GM21447 (cell line): ENCODE data around the gene SMARCAD1.

Experiments
- ATAC-seq: cut with Tn5 transposase; IDR thresholded peaks from one replicate; pipeline ENCODE4 v1.9.1; 2021; ENCODE audit not compliant: unreplicated experiment

Gene SMARCAD1

DNA sequence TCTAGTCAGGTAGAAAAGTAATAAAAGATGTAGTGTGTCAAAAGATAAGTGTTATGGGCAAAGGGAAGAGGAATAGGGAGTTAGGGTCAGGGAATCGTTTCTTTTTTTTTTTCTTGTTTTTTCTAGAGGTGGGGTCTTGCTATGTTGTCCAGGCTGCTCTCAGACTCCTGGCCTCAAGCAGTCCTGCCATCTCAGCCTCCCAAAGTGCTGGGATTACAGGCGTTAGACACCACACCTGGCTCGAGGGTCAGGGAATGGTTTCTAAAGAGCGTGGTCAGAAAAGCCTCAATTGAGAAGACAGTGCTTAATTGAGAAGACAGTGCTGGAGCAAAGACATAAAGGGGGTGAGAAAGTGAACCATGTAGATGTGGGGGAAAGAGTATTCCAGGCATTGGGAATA lies 19.1 kb downstream of the SMARCAD1 start:
- no peak for ATAC-seq

DNA sequence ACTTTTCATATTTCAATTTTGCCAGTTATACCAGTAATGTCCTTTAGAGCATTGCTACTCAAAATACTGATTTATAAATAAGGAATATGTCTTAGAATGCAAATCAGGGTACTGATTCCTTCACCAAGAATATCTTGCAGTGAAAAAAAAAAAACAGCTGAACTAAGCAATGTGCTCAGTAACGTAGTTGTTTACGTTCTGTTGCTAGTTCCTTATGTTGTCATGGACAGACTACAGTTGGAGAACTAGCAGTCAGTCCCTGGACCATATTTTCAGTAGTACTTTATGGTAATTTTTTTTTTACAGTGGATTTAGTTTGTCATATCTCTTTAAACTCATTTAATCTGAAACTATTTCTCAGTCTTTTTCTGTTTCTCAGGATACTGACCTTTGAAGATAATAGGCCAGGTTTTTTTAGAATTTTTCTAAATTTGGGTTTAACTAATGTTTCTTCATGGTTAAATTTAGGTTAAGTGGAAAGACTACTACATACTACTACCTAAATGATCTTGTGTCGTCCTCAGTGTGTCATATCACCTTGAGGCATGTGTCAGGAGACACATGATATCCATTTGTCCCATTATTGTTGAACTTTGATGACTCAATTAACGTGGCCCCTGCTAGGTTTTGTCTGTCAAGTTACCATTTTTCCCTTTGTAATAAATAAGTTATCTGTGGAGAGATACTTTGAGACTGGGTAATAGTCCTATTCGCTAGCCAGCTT lies 21.0 kb downstream of the SMARCAD1 start:
- ATAC-seq, result no peak

DNA sequence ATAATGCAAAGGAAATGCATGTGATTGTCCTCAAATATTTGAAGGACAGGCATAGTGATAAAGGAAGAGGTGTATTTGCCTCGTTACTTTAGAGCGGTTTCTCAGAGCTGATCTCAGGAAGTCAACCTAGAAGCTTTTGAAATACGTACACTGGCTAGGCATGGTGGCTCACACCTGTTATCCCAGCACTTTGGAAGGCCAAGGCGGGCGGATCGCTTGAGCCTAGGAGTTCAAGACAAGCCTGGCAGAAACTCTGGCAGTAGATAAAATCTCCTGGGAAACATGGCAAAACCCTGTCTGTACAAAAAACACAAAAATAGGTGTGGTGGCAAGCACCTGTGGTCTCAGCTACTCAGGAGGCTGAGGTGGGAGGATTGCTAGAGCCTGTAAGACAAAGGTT lies 24.9 kb downstream of the SMARCAD1 start:
- no peak for ATAC-seq

DNA sequence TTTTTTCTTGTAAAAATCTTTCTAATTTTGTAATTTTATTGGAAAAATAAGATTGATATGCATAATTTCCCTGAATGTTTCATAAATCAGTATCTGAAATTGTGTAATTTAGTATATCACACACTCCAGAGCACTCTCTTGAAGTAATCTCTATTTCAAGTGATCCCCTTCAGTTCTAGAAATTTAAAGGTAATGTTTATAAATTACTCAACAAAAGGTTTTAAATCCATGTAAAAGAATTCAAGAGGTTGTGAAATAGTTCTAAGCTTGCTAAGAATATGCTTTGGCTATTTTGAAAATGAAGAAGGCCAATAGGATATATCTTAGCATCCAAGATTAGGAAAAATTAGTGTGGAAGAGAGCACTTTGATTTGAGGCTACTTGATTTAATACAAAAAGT lies 28.2 kb downstream of the SMARCAD1 start:
- ATAC-seq, result no peak

DNA sequence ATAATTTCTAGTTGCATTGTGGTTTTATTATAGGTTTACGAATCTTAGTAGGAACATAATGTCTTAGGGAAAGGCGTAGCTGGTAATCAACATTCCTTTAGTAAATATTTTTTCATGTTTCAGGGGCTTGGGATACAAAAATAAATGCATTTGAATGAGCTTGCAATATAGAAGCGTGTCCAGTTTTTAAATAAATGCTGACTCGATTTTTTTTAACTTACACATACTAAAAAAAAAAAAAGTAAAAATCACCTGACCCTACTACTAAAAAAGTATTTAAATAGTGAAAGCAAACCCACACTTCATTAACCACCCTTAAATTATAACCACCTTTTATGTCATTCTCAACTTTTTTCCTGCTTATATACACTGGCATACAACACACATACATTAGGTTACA lies 29.6 kb downstream of the SMARCAD1 start:
- no peak for ATAC-seq

DNA sequence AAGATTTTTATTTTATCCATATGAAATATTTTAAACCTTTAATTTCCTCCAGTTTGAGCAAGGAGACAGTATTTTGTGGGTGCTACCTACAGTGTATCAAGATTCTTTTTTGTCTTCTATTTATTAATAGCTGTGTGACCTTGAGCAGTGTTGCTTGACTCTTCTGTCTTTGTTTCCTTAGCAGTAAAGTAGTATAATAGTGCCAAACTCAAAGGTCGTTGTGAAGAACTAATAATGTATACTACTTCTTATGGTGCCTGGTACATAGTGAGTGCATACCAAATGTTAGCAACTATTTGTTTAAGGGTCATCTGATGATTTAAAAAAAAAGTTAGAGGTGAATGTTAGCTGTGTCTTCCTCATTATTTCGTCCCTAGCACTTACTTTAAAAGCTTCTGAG lies 30.5 kb downstream of the SMARCAD1 start:
- ATAC-seq, result no peak

DNA sequence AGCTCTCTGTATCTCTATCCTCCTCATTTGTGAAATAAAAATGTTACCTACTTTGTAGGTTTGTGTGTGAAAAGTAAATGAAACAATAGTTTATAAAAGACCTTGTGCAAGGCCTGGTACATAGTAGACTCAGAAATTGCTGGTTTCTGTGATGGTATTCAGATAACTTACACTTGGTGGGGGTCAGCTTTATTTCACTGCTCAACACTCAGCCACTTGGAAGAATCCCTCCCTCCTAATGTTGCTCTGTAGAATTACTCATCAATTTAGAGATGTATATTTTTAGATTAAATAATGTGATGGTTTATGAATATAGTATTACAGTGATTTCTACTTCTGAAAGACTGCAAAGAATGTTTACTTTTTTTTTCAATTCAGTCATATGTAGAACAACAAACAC lies 32.7 kb downstream of the SMARCAD1 start:
- no peak for ATAC-seq

DNA sequence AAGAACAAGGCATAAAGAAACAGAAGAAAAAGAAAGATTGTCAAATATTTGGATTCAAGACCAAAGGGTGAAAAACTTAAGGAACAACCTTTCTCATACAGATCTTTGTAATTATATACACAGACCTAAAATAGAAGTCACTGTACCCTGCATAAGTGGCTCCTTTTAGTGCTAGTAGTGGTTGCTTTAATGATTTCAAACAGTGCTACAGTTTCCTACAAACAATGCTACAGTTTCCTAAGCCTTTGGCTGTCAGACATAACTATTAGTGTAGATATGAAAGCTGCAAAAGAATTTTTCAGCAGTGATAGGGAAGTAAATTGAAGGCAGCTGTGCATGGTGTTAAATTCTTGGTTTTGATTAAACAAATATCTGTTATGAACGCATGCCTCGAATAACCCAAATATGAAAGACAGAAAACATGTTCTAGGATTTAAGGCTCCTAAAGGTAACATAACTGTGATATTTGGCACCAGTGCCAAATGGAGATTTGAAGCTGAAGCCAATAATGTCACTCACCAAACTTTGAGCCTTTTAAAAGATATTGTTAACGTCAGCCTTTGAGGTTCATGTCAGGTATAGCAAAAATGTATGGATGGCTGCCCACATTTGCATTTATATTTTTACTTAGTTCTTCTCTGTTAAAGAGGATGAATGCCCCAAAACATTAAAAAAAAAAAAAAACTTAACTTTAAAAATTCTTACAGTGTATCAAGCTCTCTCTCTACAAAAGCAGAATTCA lies 36.6 kb downstream of the SMARCAD1 start:
- no peak for ATAC-seq

DNA sequence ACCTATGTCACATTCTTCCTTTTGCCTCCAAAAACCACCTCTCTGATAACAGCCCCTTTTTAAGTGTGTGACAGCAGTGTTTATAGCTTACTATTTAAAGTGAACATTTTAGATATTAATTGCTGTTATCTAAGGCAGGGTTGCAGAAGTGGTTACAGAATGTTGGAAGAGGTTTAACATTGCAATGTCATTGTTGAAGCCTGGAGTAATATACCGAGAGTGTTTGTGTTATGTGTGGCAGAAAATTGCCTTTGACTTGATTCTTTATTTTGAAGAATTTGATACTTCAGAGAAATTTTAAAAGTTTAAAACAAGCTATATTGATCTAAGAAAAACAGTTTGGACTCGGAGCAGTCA lies 37.1 kb downstream of the SMARCAD1 start:
- no peak for ATAC-seq

DNA sequence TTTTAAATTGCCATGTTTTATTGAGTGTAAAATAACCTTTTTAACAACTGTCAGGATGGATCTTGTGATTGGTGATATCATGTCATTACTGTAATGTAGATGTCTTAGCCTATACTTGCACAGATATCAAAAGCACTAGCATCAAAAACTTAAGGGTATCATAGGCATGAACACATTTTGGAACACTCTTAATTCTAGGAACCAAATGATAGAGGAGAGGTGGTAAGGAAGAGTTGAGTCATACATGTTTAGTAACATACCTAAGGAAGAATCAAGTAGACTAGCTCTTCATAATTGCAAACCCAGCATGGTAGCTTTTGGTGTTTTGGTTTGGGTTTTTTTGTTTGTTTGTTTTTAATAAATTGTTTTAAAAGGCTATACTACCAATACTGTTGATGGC lies 43.4 kb downstream of the SMARCAD1 start:
- no peak for ATAC-seq

DNA sequence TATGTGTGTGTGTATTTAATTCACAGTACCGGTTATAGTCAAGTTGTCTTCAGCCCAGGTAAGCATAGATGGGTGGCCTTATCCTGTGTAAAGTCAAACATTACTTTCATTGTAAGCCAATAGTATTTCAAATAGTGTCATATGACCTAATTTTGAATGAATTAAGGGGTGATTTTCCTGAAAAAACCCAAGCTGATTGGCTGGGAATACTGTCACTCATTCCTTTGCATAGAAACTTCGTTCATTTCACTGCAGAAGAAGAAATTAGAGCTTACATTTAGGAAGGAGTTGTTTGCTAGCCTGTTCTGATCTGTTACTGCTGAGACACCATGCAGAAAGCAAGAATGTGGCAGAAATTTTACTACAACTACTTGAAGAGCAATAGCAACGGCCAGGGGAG lies 45.4 kb downstream of the SMARCAD1 start:
- ATAC-seq, result no peak

DNA sequence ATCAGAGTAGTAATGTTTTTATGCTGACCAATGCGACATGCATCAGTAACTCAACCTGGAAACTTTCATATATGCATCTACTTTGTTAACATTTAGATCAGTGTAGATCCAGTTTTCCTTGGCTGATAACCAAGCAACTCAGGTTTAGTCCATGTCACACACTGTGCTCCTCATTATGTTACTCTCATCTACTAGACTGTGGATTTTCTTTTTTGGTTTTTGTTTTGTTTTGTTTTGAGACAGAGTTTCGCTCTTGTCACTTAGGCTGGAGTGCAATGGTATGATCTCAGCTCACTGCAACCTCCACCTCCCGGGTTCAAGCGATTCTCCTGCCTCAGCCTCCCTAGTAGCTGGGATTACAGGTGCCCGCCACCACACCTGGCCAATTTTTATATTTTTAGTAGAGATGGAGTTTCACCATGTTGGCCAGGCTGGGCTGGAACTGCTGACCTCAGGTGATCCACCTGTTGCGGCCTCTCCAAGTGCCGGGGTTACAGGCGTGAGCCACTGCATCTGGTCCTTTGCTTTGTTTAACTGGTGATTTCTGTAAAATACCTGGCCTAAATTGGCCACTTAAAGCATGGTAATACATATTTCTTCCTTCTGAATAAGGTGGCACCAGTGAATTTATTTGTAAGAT lies 48.6 kb downstream of the SMARCAD1 start:
- ATAC-seq, result no peak

DNA sequence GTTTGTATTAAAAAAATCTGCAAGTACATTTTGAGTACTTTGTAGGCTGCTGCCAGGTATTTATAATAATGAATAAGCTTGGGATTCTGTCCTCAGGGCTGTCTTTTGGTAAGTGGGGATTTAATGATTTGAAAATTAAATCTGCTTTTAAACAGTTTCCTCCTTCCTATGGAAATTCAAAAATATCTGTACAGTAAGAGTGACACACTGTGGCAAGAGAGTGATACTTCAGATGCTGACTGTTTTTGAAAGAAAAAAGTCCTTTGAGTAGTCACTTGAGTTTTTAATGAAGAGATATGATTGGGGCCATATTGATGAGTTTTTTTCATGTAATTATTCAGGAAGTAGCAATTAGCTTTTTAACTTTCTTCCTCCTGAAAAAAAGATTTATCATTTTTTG lies 49.2 kb downstream of the SMARCAD1 start:
- ATAC-seq, result no peak

DNA sequence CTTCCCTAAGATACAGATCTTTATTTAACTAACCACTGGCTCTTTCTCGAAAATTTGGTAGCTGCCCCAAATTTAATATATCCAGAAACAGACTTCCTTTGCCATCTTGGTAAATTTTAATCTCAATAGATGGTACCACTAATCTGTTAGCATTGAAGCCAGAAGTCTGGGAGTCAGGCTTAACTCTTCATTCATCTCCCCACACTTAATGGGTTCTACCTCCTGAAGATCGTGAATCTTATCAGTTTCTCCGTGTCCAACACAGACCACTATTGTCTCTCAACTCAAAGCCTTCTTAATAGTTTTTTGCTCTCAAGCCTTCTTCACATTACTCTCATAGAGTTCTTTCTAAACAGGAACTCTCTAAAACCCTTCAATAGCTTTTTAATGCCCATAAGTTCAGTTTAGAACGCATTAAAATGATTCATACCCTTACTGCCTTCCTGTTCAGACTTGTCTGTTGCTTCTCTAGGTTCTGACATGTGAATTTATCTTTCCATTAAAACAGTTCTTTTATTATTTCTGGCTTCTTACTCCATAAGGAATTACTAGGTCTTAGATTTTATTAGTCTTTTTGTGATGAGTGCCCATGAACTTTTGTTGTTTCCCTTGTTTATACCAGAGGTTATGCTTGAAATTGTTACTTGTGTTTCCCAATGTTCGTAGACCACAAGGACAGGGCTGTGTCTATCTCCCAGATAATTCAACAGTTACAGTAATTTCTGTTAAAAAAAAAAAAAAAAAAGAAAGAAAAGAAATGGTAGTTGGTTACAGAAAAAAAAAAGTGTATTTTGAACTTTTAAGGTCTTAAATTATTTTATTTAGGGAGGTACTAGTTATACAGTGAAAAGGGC lies 54.7 kb downstream of the SMARCAD1 start:
- ATAC-seq, result no peak

DNA sequence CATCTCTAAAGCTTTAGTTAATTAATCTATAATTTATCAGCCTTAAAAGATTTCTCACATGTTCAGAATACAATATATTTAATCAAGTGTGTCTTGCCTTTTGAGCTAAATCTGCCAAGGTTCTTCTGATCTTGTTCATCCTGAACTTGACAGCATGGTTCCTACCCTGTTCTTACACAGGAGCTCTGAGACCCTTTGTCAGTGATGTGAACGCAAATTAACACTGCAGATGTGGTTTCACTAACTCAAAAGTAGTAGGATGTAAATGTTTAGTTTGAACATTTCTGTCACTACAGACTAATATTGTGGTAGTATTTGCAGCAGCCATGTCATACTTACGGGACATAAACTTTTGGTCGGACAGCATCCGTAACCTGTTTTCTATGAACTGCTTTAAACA lies 59.4 kb downstream of the SMARCAD1 start:
- ATAC-seq, result no peak

DNA sequence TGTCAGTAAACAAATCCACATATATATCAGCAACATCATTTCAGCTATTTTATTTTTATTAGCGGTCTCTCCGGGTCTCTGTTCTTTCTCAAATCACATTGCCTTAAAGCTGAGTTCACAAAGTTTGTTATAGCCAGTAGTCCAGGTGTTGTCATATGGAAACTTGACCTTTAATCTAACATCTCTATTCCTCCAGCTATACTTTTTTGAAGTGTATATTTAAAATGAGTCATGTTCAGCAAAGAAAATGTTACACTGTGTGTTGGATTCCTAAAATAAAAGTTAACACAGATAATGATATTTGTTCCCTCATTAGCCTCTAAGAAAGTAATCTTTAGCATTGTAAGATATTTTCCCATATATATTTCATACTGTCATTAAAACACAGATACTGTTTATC lies 63.6 kb downstream of the SMARCAD1 start:
- no peak for ATAC-seq

DNA sequence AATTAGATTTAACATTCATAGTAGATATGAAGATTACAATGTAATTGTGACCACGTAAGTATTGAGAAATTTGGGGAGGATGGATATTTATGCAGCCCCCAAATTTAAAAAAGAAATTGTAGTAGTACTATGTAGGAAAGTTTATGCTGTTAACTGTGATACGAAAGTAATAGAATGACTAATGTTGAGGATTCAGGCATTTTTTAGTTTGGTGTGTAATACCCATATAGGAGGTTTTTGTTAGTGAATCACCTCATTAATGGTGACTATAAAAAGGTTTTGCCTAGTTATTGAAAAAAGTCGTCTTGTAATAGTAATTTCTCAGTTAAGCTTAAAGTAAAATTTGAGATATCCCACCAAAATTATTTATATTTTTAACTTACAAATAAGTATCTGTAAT lies 67.2 kb downstream of the SMARCAD1 start:
- no peak for ATAC-seq

DNA sequence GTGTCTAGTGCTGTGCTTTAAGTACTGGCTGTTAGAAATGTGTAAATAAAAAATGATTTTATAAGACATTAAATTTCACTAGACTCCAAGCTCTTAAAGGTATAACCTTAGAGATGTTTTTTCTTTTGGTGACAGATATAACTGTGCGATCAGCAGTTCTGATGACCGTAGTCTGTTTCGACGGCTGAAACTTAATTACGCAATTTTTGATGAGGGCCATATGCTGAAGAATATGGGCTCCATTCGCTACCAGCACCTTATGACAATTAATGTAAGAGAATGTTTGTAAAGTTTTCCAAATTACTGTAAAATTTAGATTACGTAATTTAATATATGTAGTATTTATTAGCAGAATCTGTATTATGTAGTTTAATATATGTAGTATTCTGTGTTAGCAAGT lies 68.5 kb downstream of the SMARCAD1 start:
- no peak for ATAC-seq

DNA sequence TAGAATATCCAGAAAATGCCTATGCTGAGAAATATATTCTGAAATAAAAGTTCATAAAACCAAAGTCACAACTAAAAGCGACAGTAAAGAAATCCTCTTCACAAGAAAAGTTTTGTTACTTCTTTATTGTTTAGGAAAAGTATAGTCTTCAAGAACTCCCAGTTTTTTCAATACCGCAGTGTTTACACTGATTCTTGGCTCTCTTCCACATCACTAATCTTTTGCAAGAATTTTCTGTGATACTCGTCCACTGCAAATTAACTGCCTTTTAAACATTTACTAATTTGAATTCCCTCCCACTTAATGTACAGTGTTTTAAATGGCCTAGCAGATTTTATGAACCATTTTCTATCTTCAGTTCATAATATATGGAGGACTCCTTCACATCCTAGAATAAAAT lies 69.9 kb downstream of the SMARCAD1 start:
- ATAC-seq, result no peak

DNA sequence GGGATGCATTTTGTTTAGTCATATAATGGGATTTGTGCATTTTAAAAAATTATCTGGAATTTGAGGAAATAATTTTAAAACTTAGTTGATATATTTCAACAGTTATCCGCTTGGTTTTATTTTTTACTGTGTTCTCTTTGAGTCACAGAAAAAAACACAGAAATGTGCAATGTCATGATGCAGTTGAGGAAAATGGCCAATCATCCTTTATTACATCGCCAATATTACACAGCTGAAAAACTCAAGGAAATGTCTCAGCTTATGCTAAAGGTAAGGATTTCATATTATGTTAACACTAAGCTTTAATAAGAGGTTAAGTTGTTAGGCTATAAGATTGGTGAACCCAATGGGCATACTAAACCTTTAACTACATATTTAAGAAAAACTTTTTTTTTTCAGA lies 71.1 kb downstream of the SMARCAD1 start:
- ATAC-seq, result no peak

DNA sequence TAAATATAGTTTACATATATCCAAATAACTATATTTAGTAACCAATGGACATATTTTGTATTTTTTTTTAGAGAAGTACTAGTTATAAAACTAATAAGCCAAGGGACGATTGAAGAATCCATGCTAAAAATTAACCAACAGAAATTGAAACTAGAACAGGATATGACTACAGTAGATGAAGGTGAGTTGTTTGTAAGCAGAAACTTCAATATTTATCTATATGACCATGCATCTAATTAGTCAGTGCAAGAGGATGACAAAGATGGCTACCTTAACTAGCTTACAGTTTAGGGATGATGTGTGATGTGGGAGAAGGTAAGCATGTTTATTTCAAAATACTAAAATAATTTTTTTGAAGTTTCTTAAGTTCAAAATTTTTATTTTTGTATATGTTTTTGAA lies 77.2 kb downstream of the SMARCAD1 start:
- peak; percentile 51 for ATAC-seq
